Esophagus squamous epithelium (tissue), 4 donors: ENCODE measurements around the gene C1orf167.

Source experiments
- CTCF ChIP-seq, 6 experiments: fragments of 450-650 bp in 4 of 6; fragments of 200-600 bp in 2 of 6; sonication (generic) in 2 of 6; IDR thresholded peaks; one replicate each; pipeline ENCODE4 v1.5.1; 2016 to 2019; ENCODE audit warnings: antibody characterized with exemption in 6 of 6, mild to moderate bottlenecking in 4 of 6, moderate library complexity in 4 of 6
- POLR2A ChIP-seq, 4 donors: fragments of 450-650 bp; IDR thresholded peaks; one replicate each; pipeline ENCODE4 v1.6.1; 2017; ENCODE audit warnings: antibody characterized with exemption in 4 of 4, mild to moderate bottlenecking in 4 of 4, moderate library complexity in 3 of 4

- TF ChIP-seq POLR2A (IDR thresholded peaks at IDR 0.05) (no peak), CTCF (IDR thresholded peaks at IDR 0.05) (no peak)
Measured at GRCh38 chr1:11735531-11735853, 26.5 kb upstream of the C1orf167 start.
